Measurements from ENCODE around the gene BEAN1.
"Not testable (repeated sequence)": the region's sequence is repeated elsewhere in the genome, so short reads cannot be mapped to it uniquely, and the experiment has no call there.

The BEAN1 gene

DNA sequence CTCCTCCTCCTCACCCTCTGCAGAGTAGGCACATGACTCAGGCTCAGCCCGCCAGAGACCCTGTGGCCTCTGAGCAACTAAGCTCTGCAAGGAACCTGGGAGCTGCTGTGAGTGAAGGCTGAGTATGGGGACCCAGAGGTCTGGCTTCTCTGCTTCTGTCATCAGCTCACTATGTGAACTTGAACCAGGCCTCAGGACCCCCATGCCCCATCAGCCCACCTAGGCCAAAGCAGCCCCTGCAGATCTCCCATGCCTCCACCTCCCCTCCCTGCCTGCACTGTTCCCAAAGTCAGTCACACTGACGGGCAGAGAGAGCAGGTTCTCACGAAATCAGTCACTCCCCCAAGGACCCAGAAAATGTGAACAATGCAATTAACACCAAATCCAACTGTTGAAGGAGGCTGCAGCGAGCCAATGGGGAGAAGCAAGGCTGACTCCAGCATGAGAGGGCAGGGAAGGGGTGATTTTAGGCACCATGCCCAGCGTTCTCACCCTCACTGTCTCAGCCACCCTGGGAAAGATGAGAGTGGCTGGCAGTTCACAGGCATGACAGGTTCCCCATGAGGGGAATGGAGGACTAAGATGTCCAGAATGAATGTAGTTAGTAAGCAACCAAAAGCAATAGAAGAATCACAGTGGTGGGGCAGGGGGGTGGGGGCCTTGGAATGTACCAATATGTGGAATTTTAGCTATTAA is 60.6 kb downstream of the BEAN1 start:
- no peak for DNase-seq

DNA sequence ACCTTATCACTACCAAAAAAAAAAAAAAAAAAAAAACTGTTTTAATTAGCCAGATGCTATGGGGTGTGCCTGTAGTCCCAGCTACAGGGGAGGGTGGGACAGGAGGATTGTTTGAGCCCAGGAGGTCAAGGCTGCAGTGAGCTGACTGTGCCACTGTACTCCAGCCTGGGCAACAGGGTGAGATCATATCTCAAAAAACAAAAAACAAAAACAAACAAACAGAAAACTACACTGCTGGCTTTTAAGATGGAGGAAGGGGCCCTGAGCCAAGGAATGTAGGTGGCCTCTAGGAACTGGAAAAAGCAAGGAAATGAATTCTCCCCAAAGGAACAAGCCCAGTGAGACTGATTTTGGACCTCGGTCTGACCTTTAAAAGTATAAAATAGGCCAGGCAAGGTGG is 61.4 kb downstream of the BEAN1 start:
- DNase-seq = no peak

- DNase-seq = no peak
These were observed 62.3 kb downstream of the BEAN1 start for GRCh38 chr16:66489385-66489784.

GRCh38 chr16:66489818-66490217 is 62.7 kb downstream of the BEAN1 start:
- DNase-seq = no peak

DNA sequence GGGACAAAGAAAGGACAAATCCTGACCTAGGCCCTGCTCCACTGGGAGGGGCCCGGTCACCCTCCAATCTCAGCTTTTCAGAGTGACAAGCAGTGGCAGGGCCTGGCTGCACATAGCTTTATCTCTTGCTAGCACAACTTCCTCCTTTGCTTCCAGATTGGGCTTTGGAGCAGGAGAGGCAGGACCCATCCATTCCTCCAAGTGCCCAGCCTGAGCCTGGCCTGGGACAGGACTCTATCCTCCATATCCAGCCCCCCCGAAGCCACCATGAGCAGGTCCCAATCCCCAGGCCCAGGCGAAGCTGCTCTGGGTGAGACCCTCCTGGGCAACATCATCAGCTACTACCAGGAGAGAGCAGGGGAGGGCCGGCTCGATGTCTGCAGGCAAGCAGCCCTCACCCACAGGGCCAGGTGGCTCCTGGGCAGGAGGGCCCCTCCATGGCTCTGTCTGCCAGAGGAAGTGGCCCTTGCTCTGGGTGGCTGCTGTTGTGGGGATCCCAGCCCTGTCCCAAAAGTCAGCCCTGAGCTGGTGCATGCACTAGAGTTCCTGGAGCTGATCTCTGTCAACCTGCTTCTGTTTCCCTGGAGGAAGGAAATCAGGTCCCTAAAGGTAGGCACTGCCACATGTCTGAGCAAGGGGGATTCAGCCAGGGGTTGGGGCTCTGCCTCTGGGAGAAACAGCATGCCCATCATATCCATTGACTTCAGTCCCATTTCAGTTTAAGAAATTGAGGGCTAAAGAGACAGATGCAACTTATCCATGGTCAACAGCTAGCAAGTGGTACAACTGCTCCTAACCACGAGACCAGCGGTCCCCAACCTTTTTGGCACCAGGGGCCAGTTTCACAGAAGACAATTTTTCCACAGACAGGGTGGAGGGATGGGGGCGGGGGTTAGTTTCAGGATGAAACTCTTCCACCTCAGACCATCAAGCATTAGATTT is 64.0 kb downstream of the BEAN1 start:
- DNase-seq = no peak

DNA sequence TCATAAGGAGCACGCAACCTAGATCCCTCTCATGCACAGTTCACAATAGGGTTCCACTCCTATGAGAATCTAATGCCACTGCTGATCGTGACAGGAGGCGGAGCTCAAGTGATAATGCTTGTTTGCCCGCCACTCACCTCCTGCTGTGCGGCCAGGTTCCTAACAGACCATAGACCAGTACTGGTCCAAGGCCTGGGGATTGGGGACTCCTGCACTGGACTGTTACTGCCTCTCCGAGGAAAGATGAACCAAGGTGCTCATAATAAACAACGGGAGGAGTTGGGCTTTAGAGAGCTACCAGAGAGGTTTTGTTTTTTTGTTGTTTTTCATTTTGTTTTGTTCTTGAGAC is 64.6 kb downstream of the BEAN1 start:
- no peak for DNase-seq

DNA sequence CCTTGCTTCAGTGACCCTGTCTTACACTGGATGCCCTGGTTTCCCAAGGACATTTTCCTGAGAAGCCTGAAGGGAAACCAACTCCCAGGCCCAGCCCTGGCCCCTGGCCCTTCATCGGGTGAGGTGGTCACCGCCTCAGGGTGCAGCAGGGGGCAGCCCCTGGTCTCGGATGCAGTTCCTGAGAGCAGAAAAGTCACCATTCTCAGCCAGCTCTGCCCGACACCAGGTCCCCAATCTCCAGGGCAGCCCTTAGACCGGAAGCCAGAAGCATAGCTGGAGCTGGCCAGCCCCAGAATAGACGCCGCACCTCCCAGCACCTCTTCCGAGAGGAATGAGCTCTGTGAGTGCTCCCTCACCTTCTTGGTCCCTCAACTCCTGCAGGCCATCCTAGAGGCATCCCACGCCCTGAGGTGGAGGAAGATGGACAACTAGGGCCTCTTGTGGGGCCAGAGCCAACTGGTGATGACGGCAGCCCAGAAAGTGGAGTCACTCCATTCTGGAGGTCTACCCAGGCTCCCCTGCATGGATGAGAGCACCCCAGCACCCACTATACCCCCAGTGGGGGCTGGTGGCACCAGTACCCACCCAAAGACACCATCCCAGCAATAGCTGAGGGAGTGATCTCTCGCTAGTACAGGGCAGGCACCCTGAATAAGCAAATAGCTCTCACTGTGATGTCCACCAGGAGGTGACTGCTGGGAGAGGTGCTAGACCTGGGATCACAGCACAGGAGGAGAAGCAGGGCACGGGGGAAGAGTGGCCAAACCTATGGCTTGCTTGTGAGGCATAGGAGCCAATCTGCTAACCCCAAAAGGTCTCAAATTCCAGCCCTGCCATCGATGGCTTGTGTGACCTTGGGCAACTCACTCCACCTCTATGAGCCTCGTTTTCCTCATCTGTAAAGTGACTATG is 66.7 kb downstream of the BEAN1 start:
- no peak for DNase-seq

GRCh38 chr16:66494916-66495315 is 67.8 kb downstream of the BEAN1 start:
- no peak for DNase-seq

DNA sequence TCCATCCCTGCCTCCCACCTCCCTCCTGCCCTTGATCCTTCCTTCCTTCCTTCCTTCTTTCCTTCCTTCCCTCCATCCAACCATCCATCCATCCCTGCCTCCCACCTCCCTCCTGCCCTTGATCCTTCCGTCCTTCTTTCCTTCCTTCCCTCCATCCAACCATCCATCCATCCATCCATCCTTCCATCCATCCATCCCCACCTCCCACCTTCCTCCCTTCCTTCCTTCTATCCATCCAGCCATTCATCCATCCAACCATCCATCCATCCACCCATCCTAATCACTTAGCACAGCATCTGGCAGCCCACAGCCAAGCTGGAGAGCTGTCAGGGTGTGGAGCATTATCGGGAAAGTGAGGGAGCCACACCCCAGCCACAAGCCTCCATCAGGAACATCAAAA is 68.3 kb downstream of the BEAN1 start:
- DNase-seq = no peak

DNA sequence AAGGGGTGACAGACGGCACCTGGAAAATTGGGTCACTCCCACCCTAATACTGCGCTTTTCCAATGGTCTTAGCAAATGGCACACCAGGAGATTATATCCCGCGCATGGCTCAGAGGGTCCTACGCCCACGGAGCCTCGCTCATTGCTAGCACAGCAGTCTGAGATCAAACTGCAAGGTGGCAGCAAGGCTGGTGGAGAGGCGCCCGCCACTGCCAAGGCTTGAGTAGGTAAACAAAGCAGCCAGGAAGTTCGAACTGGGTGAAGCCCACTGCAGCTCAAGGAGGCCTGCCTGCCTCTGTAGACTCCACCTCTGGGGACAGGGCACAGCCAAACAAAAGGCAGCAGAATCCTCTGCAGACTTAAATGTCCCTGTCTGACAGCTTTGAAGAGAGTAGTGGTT is 69.1 kb downstream of the BEAN1 start:
- DNase-seq = not testable (repeated sequence)

DNA sequence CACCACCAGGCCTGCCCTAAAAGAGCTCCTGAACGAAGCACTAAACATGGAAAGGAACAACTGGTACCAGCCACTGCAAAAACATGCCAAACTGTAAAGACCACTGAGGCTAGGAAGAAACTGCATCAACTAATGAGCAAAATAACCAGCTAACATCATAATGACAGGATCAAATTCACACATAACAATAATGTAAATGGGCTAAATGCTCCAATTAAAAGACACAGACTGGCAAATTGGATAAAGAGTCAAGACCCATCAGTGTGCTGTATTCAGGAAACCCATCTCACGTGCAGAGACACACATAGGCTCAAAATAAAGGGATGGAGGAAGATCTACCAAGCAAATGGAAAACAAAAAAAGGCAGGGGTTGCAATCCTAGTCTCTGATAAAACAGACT is 70.8 kb downstream of the BEAN1 start:
- not testable (repeated sequence) for DNase-seq

DNA sequence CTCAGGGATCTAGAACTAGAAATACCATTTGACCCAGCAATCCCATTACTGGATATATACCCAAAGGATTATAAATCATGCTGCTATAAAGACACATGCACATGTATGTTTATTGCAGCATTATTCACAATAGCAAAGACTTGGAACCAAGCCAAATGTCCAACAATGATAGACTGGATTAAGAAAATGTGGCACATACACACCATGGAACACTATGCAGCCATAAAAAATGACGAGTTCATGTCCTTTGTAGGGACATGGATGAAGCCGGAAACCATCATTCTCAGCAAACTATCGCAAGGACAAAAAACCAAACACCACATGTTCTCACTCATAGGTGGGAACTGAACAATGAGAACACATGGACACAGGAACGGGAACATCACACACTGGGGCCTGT is 74.5 kb downstream of the BEAN1 start:
- not testable (repeated sequence) for DNase-seq

DNA sequence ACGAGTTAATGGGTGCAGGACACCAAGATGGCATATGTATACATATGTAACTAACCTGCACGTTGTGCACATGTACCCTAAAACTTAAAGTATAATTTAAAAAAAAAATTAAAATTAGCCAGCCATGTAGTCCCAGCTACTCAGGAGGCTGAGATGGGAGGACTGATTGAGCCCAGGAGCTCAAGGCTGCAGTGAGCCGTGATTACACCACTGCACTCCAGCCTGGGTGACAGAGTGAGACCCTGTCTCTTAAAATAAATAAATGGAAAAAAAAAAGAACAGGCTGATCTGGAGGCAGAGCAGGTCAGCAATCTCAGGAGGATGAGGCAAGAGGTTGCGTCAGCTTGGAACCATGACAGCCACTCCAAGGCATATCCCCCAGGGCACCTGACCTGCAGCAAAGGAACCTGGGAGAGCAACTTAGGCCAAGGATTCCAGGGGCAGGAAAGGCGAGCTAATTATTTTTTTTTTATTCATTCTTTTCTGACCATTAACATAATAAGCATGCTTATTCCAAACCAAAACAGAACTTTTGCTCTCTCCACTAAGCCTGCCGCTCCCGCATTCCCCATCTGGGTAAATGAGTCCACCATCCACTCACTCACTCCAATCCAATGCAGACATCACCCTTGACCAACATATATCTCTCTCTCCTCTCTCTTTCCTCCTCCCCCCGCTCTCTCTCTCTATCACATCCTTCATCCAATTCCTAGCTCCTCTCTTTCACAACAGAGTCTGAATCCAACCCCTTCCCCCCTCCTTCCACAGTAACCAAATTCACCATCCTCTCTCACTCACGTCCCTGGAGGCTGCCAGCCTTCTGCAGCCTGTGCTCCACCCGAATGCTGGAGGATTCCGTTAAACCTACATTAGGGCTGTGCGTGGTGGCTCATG is 75.2 kb downstream of the BEAN1 start:
- DNase-seq = no peak

DNA sequence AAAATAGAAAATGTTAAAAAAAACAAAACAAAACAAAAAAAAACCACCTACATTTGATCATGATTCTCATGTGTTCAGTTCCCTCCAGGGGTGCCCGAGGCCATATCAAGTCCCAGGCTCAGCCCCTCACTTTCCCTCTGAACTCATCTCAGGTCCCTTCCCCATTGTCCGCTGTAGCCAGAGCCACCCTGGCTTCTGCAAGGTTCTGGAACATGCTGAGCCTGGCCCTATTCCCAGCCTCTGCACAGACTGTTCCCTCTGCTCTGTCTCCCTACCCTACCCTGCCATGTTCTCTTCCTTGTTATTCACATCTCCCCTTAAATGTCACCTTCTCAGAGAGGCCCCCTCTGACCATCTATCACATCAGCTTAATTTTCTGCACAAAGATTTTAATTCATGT is 75.9 kb downstream of the BEAN1 start:
- DNase-seq = no peak

DNA sequence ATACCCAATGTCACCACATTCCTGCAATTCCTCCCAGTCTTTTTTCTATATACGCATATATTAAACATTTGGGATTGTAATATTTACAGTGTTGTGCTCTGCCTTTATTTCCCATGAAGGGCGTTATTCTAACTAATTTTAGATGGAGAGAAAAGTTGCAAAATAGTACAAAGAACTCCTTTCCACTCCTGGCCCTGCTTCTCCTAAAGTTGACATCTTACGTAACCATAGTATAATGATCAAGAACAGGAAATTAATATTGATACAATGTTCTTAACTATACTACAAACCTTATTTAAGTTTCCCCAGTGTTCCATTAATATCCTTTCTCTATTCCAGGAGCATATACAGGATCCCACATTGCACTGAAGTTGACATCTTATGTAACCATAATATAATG is 76.5 kb downstream of the BEAN1 start:
- no peak for DNase-seq

DNA sequence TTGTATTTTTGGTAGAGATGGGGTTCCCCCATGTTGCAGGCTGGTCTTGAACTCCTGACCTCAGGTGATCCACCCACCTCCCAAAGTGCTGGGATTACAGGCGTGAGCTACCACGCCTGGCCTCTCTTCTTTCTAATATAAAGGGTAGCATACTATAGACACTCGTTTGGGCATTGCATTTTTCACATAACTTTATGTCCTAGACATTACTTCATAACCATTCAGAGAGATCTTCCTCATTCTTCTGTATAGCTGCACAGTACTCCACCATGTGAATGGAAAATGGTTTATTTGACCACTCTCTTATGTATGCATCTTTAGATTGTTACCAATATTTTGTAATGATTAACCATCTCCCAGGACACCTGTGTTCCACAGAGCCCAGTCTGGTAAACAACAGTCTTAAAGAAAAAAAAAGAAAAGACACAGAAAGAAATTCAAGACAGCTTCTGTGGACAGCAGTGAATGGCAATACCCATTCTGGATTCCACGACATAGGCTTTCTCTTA is 80.7 kb downstream of the BEAN1 start:
- DNase-seq = no peak

GRCh38 chr16:66508248-66508913 is 81.3 kb downstream of the BEAN1 start:
- no peak for DNase-seq

GRCh38 chr16:66508914-66509496 is 81.9 kb downstream of the BEAN1 start:
- no peak for DNase-seq

DNA sequence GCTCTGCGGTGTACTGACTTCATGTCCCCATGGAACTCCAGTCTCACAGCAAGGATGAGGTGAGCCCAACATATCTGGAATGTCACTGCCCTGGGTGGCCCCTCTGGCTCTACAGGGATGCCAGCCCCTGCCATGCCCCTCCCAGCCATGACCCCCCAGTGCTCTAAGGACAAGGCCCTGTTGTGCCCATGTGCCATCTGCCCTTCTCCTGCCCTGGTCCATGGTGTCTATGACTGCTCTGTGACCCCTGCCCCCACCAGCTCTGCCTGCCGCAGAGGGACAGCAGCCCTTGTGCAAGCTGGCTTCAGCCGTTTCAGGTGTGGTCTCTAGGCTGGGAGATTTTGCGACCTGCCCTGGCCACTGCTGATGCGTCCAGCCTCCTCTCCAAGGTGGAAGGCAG is 82.5 kb downstream of the BEAN1 start:
- no peak for DNase-seq

DNA sequence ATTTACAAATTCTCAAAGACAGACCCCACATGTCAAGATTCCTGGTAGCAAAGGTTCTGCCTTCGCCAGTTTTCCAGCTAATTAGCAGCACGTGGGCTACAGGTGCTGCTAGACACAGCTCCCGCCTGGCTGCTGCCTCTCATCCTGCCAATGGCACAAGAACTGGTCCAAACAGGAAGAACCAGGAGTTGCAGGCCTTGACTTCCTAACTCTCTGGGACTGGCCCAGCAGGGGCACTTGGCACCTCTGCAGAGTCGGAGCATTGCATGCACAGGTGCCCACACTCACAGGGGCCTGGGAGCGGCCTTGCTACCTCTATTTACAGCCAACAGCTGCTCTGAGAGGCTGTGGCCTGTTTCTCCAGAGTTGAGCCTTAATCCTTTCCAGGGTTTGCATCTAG is 83.2 kb downstream of the BEAN1 start:
- DNase-seq = no peak
